Fibroblast of pulmonary artery (primary cell): ENCODE data around the gene ST6GAL1.
"Not testable (repeated sequence)": the region's sequence is repeated elsewhere in the genome, so short reads cannot be mapped to it uniquely, and the experiment has no call there.

Source experiments
- DNase-seq: peaks from one replicate; pipeline ENCODE4 v3.0.0-alpha.2; 2010; ENCODE audit warnings: low read depth
- H3K4me3 ChIP-seq: replicated peaks from 2 replicates; pipeline ENCODE4 v1.5.1; 2011; ENCODE audit warnings: low read depth, mild to moderate bottlenecking, control low read depth, low read length, moderate library complexity
- CTCF ChIP-seq: IDR thresholded peaks from 2 replicates; pipeline ENCODE4 v1.5.1; 2011; ENCODE audit warnings: mild to moderate bottlenecking, control low read depth, low read length, inconsistent platforms; ENCODE audit errors: missing control alignments

Gene ST6GAL1

GRCh38 chr3:187051724-187052366 lies 121.5 kb downstream of the ST6GAL1 start:
- DNase-seq, result no peak
- H3K4me3 ChIP-seq, result no peak overlapping the region
- no peak for TF ChIP-seq CTCF

- DNase-seq, H3K4me3 ChIP-seq: not testable (repeated sequence)
Measured at GRCh38 chr3:187052427-187052826, 122.1 kb downstream of the ST6GAL1 start.

GRCh38 chr3:187054433-187054832 lies 124.1 kb downstream of the ST6GAL1 start:
- not testable (repeated sequence) for H3K4me3 ChIP-seq, DNase-seq

- H3K4me3 ChIP-seq, DNase-seq: not testable (repeated sequence)
Measured at GRCh38 chr3:187057803-187058202, 127.5 kb downstream of the ST6GAL1 start.

GRCh38 chr3:187061748-187062147 lies 131.4 kb downstream of the ST6GAL1 start:
- H3K4me3 ChIP-seq, result no peak overlapping the region
- no peak for TF ChIP-seq CTCF
- no peak for DNase-seq

- DNase-seq, result peak; percentile 91
- no peak overlapping the region for H3K4me3 ChIP-seq
- no peak for TF ChIP-seq CTCF
Measured at GRCh38 chr3:187062526-187063177, 132.3 kb downstream of the ST6GAL1 start.

GRCh38 chr3:187063286-187064121 lies 133.2 kb downstream of the ST6GAL1 start:
- TF ChIP-seq CTCF, result no peak
- H3K4me3 ChIP-seq, result no peak overlapping the region
- no peak for DNase-seq

- peak; percentile 61 for DNase-seq
- TF ChIP-seq CTCF, result no peak
- no peak overlapping the region for H3K4me3 ChIP-seq
Measured at GRCh38 chr3:187064210-187065115, 134.1 kb downstream of the ST6GAL1 start.
